ENCODE results near the gene ARF6. TPM values are rescaled to one million over a fixed set of nuclear protein-coding genes. Genes with fewer than 3 reads are reported as not detected.

Gene ARF6
- total RNA-seq, 1 experiment from 2014 or later, result 86.4 TPM

DNA sequence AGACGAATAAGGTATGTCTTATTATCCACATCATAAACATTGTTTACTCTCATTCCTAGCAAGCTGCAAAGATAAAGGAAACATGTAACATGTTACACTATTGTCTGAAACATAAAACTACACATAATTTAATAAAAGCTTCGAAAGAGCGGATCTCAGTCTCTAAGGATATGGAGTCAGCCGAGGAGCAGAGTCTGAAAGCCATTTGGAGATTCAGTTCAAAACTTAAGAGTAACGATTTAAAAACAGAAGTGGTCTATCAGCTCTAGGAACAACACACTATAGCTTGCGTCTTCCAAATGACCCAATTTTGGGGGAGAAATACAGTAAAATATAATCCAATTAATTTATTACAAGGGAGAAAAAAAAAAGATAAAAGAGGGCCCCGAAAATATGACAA, 41.1 kb upstream of the ARF6 start:
- Histone ChIP-seq H2AFZ (ENCODE audit: low read length) (peak overlapping the region; percentile 95), H3K36me3 (ENCODE audit: low read depth, low read length) (peaks cover 15% of the 10 kb centered on the region), H3K9me3 (ENCODE audit: low read length) (no peaks in the 10 kb centered on the region), H3K4me3 (ENCODE audit: low read length) (peak overlapping the region; percentile 87), H3K79me2 (ENCODE audit: low read length) (peaks cover 47% of the 10 kb centered on the region), H3K4me1 (ENCODE audit: insufficient read depth, low read length) (peaks cover 32% of the 10 kb centered on the region), H3K9me2 (replicated peaks; ENCODE audit: low read length) (no peaks in the 10 kb centered on the region), H3K4me2 (ENCODE audit: low read length) (peak overlapping the region; percentile 97), H3K27ac (ENCODE audit: low read length) (peak overlapping the region; percentile 31), H3K9ac (ENCODE audit: low read length) (peak overlapping the region; percentile 89), H3K27me3 (ENCODE audit: low read length) (no peaks in the 10 kb centered on the region), H4K20me1 (ENCODE audit: low read length) (peaks cover 21% of the 10 kb centered on the region; the same call in 1 of the 2 replicates), H3F3A (ENCODE audit: low read length, unreplicated experiment) (no peaks in the 10 kb centered on the region)
- ATAC-seq (no peak), DNase-seq (no peak)
- intact Hi-C loops (cut with micrococcal nuclease), result loop anchor here (1.0 to 2.0 kb wide), 2 partner anchors 218 to 265 kb away; partner anchors contain the start of gene RPS29
- ChIA-PET POLR2A (ENCODE audit: unreplicated experiment) (interaction anchor here (0.8 to 1.2 kb wide), 3 partner anchors 10 to 84 kb away, joined by 5 to 10 read pairs (median 8); no protein-coding TSS in a partner anchor), CTCF (interaction anchor here (0.7 to 2.0 kb wide), 4 partner anchors 11 to 252 kb away, joined by 3 to 45 read pairs (median 3); no protein-coding TSS in a partner anchor)
- no TSS peak for BruUV-seq (replicated peaks)
- TF ChIP-seq EZH2 (IDR thresholded peaks at IDR 0.05; ENCODE audit: low read length, unreplicated experiment), result no peak
- TF ChIP-seq EZH2phosphoT487 (IDR thresholded peaks at IDR 0.05; ENCODE audit: borderline replicate concordance, low read length), result no peak
- no peak for TF ChIP-seq CTCF (conservative IDR thresholded peaks at IDR 0.05; ENCODE audit: low read depth, low read length)

DNA sequence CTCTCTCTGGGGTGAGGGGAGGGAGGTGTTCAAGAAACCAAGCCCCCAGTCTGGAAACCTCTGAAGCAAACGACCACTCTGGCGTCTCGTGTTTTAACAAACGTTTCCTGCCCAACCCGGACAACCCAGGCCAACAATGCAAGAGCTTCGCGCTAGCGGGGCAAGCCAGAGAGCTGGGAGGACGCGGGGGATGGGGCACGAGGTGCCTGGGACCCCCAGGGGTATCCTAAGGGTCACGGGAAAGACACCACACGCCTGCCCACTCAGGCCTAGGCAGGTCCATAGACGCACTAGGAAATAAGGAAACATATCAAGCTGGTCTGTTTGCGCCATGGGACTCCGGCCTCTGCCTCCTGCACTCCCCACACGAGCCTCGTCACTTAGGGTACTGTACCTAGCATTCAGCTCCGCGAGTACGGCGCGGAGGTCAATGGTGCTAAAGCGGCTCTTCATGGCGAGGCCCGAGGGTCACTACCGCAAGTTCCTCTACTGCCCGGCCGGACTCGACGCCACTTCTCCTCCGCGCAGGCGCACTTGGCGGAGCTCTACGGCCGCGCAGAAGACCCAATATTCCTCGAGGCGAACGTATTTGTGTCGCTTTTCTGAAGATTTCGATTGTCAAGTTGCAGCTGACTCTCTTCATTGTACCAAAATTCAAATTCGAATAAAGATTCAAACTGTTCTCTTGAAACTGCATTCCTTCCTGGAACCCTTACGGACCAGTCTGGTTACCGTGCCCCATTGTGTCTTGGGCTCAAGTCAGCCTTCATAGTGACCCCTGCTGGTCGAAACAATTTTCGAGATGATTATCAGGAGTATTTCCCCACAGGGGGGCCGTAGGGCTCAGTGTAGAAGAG, 40.4 kb upstream of the ARF6 start, which contains the start of gene NEMF:
Gene NEMF, minus strand, starts transcription at position 488 of the 857 bp plus-strand sequence. Its CDS starts 35 bp downstream, at position 453.
- Histone ChIP-seq H4K20me1 (ENCODE audit: low read length) (peaks cover 21% of the 10 kb centered on the region; the same call in 1 of the 2 replicates), H3K27ac (ENCODE audit: low read length) (peak within 1 kb of the TSS; percentile 31), H3K36me3 (ENCODE audit: low read depth, low read length) (peaks cover 15% of the 10 kb centered on the region), H3K9me3 (ENCODE audit: low read length) (no peaks in the 10 kb centered on the region), H3K79me2 (ENCODE audit: low read length) (peaks cover 47% of the 10 kb centered on the region), H3K9me2 (replicated peaks; ENCODE audit: low read length) (no peaks in the 10 kb centered on the region), H3K9ac (ENCODE audit: low read length) (peak within 1 kb of the TSS; percentile 89), H3F3A (ENCODE audit: low read length, unreplicated experiment) (no peaks in the 10 kb centered on the region), H2AFZ (ENCODE audit: low read length) (peak within 1 kb of the TSS; percentile 95), H3K4me1 (ENCODE audit: insufficient read depth, low read length) (peaks cover 32% of the 10 kb centered on the region), H3K4me2 (ENCODE audit: low read length) (peak within 1 kb of the TSS; percentile 97), H3K27me3 (ENCODE audit: low read length) (no peaks in the 10 kb centered on the region), H3K4me3 (ENCODE audit: low read length) (peak within 1 kb of the TSS; percentile 87)
- ChIA-PET CTCF (interaction anchor here (0.6 to 2.0 kb wide), 10 partner anchors 10 to 379 kb away, joined by 3 to 45 read pairs (median 3); no protein-coding TSS in a partner anchor), POLR2A (ENCODE audit: unreplicated experiment) (interaction anchor here (0.5 to 1.2 kb wide), 7 partner anchors 9 to 146 kb away, joined by 3 to 10 read pairs (median 5); no protein-coding TSS in a partner anchor)
- ATAC-seq (peak; percentile 66), DNase-seq (peak; percentile 95)
- TF ChIP-seq CTCF (conservative IDR thresholded peaks at IDR 0.05; ENCODE audit: low read depth, low read length) (peak; percentile 98), EZH2 (IDR thresholded peaks at IDR 0.05; ENCODE audit: low read length, unreplicated experiment) (no peak)
- intact Hi-C loops (cut with micrococcal nuclease), result loop anchor here (1.0 to 2.0 kb wide), 5 partner anchors 9 to 680 kb away; partner anchors contain the start of genes MAP4K5 and RPS29
- TSS peak; percentile 57 for BruUV-seq (replicated peaks)
